ENCODE data around the gene RAB37.

Gene RAB37

DNA sequence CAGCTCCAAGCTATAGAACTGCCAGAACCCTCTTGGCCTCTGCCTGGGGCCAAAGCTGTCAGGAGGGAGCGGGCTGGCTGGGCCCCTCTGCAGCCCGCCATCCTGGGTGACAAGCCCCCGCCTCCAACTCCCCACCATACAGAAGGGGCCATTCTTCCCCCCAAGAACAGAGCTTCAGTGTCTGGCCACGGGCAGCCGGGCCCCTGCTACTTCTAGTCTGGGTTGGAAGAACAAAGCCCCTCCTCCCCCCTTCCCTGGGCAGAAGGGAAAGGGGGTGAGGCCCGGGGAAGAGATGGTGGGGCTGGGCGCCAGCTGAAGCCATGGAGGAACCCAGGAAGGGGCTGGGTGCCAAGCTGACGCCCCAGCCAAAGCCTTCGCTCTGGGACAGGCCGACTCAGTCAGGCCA, 30.1 kb downstream of the RAB37 start:
- no peak overlapping the region for H3K4me3 ChIP-seq (ENCODE audit: low read depth, low read length)
- TF ChIP-seq, protein P1, sequence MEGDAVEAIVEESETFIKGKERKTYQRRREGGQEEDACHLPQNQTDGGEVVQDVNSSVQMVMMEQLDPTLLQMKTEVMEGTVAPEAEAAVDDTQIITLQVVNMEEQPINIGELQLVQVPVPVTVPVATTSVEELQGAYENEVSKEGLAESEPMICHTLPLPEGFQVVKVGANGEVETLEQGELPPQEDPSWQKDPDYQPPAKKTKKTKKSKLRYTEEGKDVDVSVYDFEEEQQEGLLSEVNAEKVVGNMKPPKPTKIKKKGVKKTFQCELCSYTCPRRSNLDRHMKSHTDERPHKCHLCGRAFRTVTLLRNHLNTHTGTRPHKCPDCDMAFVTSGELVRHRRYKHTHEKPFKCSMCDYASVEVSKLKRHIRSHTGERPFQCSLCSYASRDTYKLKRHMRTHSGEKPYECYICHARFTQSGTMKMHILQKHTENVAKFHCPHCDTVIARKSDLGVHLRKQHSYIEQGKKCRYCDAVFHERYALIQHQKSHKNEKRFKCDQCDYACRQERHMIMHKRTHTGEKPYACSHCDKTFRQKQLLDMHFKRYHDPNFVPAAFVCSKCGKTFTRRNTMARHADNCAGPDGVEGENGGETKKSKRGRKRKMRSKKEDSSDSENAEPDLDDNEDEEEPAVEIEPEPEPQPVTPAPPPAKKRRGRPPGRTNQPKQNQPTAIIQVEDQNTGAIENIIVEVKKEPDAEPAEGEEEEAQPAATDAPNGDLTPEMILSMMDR (IDR thresholded peaks at IDR 0.05; ENCODE audit: borderline replicate concordance, insufficient read depth, low read depth, low read length): no peak

DNA sequence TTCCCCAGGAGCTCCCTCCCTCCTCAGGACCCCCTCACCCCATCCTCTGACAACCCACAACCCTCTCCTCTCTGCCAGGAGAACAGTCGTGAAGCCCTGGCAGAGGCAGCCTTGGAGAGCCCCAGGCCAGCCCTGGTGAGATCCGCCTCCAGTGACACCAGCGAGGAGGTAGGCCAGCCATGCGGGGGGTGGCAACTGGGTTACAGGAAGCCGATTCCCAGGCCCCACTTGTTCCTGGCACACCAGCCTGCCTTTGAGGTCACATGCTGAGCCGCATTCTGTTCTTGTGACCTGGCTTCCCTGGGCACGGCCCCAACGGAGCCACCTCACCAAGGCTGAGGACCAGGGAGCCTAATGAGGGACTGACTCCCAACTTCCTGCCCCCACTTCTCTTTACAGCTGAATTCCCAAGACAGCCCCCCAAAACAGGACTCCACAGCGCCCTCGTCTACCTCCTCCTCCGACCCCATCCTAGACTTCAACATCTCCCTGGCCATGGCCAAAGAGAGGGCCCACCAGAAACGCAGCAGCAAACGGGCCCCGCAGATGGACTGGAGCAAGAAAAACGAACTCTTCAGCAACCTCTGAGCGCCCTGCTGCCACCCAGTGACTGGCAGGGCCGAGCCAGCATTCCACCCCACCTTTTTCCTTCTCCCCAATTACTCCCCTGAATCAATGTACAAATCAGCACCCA, 31.2 kb downstream of the RAB37 start:
- H3K4me3 ChIP-seq (ENCODE audit: low read depth, low read length): no peak overlapping the region
- TF ChIP-seq, protein P1 (IDR thresholded peaks at IDR 0.05; ENCODE audit: borderline replicate concordance, insufficient read depth, low read depth, low read length): no peak

DNA sequence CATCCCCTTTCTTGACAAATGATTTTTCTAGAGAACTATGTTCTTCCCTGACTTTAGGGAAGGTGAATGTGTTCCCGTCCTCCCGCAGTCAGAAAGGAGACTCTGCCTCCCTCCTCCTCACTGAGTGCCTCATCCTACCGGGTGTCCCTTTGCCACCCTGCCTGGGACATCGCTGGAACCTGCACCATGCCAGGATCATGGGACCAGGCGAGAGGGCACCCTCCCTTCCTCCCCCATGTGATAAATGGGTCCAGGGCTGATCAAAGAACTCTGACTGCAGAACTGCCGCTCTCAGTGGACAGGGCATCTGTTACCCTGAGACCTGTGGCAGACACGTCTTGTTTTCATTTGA, 31.7 kb downstream of the RAB37 start:
- TF ChIP-seq, protein P1 (IDR thresholded peaks at IDR 0.05; ENCODE audit: borderline replicate concordance, insufficient read depth, low read depth, low read length): no peak

DNA sequence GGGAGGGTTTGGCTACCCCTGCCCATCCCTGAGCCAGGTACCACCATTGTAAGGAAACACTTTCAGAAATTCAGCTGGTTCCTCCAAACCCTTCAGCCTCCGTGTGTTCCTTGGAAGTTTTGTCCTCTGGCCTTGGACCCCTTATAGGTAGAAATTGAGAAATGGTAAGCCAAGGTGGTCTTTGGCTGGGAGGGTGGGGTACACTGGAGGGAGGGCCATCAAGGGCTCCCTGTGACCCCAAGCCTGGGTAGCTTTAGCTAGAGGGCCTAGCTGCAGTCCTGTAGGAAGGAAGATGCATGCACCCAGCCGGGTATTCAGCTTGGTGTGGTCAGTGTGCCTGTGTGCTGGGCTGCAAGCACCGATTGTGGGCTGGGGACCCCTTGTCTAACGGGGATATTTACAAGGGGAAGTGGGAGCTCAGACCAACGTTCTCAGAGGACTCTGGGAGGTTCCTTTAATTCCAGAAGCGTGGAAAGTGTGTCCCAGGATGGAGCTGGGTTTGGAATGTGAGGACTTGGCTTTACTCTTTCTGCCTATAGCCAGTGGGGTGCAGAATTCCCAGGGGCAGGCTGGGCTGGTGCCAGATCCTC, 32.3 kb downstream of the RAB37 start:
- TF ChIP-seq, protein P1 (IDR thresholded peaks at IDR 0.05; ENCODE audit: borderline replicate concordance, insufficient read depth, low read depth, low read length): no peak
- H3K4me3 ChIP-seq (ENCODE audit: low read depth, low read length): no peak overlapping the region

More for the DNA sequence above, 31.7 kb downstream of the RAB37 start:
- no peak overlapping the region for H3K4me3 ChIP-seq (ENCODE audit: low read depth, low read length)

DNA sequence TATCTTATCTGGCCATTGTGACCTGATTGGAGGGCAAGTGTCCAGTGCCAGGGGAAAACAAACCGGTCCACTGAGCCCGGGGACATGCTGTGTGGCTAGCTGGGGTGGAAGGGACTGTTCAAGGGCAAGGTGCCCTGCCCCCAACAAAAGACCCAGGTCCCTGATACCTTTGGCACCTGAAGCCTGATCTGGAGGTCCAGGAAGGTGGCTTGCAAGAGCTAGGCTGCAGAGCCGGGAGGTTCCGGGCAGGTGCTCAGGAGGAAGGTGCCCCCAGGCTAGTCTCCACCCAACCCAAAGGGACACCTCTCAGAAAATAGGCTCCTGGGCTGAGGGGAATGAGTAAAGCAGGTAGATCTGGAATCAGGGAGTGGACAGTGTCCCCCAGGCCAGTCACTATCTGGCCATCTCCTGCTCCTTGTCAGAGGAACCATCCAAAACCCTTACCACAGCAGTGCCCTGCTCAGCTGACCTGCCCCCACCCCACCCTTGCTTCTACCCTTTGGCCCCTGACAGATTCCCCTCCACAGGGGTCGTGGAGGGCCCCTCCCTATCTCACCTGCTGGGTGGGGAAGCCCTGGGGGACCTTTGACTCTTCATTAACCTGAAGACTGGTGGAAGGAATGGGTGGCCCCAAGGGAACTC, 32.9 kb downstream of the RAB37 start:
- TF ChIP-seq, protein P1 (IDR thresholded peaks at IDR 0.05; ENCODE audit: borderline replicate concordance, insufficient read depth, low read depth, low read length): no peak
- no peak overlapping the region for H3K4me3 ChIP-seq (ENCODE audit: low read depth, low read length)

DNA sequence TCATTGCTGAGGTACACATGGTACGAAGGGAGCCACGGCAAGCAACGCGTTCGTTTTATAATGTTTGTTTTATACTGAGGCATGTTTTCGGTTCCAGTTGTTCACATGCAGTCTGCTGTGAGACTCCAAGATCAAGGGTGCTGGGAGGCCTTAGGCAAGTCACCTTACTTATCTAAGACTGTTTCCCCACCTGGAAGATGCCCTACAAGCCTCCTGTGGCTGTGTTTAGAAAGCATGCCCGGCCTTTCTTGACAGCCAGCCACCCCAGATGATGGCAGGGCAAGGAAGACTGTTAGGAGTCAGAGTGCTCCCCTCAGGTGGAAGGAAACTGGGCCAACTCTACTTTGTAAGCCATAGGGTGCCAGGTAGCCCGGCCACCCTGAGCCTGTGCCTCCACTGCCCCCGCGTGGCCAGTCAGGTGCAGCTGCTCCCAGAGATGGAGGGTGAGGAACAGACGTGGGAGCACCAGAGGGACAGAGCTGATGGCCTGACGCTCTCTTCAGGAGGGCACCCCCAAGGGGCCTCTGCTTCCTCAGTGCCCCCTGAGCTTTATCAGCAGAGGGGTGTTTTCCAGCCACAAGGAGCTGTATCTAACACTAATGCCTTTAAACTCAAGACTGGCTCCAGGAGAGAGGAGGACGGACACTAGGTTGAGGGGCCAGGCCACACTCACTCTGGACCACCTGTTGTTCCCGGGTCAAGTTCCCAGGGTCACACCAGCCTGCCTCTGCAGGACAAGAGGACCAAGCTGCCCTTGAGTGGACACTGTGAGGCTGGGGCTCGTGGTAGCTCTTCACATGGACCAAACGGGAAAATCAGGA, 33.7 kb downstream of the RAB37 start:
- no peak overlapping the region for H3K4me3 ChIP-seq (ENCODE audit: low read depth, low read length)
- TF ChIP-seq, protein P1 (IDR thresholded peaks at IDR 0.05; ENCODE audit: borderline replicate concordance, insufficient read depth, low read depth, low read length): peak; percentile 77
